CD4-positive, alpha-beta T cell (primary cell): ENCODE results near the gene DNAH9. TPM values are rescaled to one million over a fixed set of nuclear protein-coding genes. Genes with fewer than 3 reads are reported as not detected.

Source experiments
- ATAC-seq: fragments of 200-7000 bp; cut with Tn5 transposase; one replicate; pipeline ENCODE4 v1.10.0; 2022; ENCODE audit warnings: mild to moderate bottlenecking; ENCODE audit not compliant: poor library complexity
- CTCF ChIA-PET: fragments of 350-600 bp; sonication (Branson Sonifier 250); formaldehyde crosslinking; loops from one replicate; lab custom pipeline; 2021; ENCODE audit warnings: antibody characterized with exemption, inconsistent platforms; lab: Charles Lee
- POLR2A ChIA-PET: fragments of 350-600 bp; sonication (Branson Sonifier 250); formaldehyde crosslinking; loops from one replicate; lab custom pipeline; 2021; ENCODE audit warnings: antibody characterized with exemption, inconsistent platforms; lab: Charles Lee
- DNase-seq, 14 experiments: peaks; one replicate each; pipeline ENCODE4 v3.0.0-alpha.2; 2013 to 2020; ENCODE audit warnings: mixed read lengths in 2 of 14
- H3K27ac ChIP-seq, 2 donors: one replicate each; pipeline versions ENCODE4 v1.5.1 to v1.7.0; 2013; ENCODE audit warnings: low read length in 2 of 2, low read depth in 1 of 2, mild to moderate bottlenecking in 1 of 2
- H3K27me3 ChIP-seq, 2 experiments: 1 replicate in 1 of 2; 2 replicates in 1 of 2; pipeline versions ENCODE4 v1.6.1 to v1.7.0; 2013; ENCODE audit warnings: low read length in 2 of 2, control low read depth in 1 of 2, mild to moderate bottlenecking in 1 of 2, moderate library complexity in 1 of 2; ENCODE audit not compliant: insufficient read depth in 2 of 2, control insufficient read depth in 1 of 2
- H3K36me3 ChIP-seq: one replicate; pipeline ENCODE4 v1.6.1; 2013; ENCODE audit warnings: low read length, control low read depth; ENCODE audit not compliant: insufficient read depth
- H3K4me1 ChIP-seq: one replicate; pipeline ENCODE4 v1.6.1; 2013; ENCODE audit warnings: low read length, control low read depth; ENCODE audit not compliant: insufficient read depth
- H3K4me3 ChIP-seq: one replicate; pipeline ENCODE4 v1.5.1; 2013; ENCODE audit warnings: mild to moderate bottlenecking, low read length, moderate library complexity
- H3K9me3 ChIP-seq, 2 experiments: 1 replicate in 1 of 2; 2 replicates in 1 of 2; pipeline versions ENCODE4 v1.6.1 to v1.7.0; 2013; ENCODE audit warnings: low read length in 2 of 2, mild to moderate bottlenecking in 2 of 2, control low read depth in 1 of 2, moderate library complexity in 1 of 2; ENCODE audit not compliant: control insufficient read depth in 1 of 2, insufficient read depth in 1 of 2
- H3K27ac Mint-ChIP-seq: one replicate; pipeline ENCODE4 v1.8.0; 2020; ENCODE audit warnings: mixed read lengths
- H3K27me3 Mint-ChIP-seq: one replicate; pipeline ENCODE4 v1.8.0; 2021; ENCODE audit warnings: mixed read lengths
- H3K36me3 Mint-ChIP-seq: one replicate; pipeline ENCODE4 v1.8.0; 2021; ENCODE audit warnings: low read depth, mixed read lengths
- H3K4me1 Mint-ChIP-seq: one replicate; pipeline ENCODE4 v1.8.0; 2021; ENCODE audit warnings: low read depth, mixed read lengths
- H3K4me3 Mint-ChIP-seq: one replicate; pipeline ENCODE4 v1.8.0; 2020; ENCODE audit warnings: mild to moderate bottlenecking, mixed read lengths
- H3K9me3 Mint-ChIP-seq: one replicate; pipeline ENCODE4 v1.8.0; 2020; ENCODE audit warnings: mixed read lengths
- intact Hi-C, 2 experiments: fragments of 100-400 bp; cut with DNase I in 1 of 2; cut with micrococcal nuclease in 1 of 2; formaldehyde crosslinking; loops; one replicate each; pipeline versions ENCODE4 v1.15.1 to v1.9.0; 2023 to 2025; cut with DNase I, micrococcal nuclease
- total RNA-seq, 174 experiments: library from RNA in 2 of 174; stranded (reverse) in 2 of 174; gene quantifications; one replicate each; pipeline ENCODE4 v1.2.3 and lab custom pipeline; 2021 to 2026
- TF ChIP-seq, protein P1 (sequence below): fragments of 200-600 bp; IDR thresholded peaks from one replicate; pipeline ENCODE4 v1.8.0; 2022; ENCODE audit warnings: antibody characterized with exemption, mild to moderate bottlenecking

Gene DNAH9
- total RNA-seq, 2 experiments from 2014 or later: not detected

GRCh38 chr17:11779892-11780291, 181.6 kb downstream of the DNAH9 start:
- H3K9me3 ChIP-seq: peaks cover 0 to 4% of the 10 kb centered on the region in 2 experiments
- intact Hi-C loops: no loop called here
- TF ChIP-seq, protein P1, sequence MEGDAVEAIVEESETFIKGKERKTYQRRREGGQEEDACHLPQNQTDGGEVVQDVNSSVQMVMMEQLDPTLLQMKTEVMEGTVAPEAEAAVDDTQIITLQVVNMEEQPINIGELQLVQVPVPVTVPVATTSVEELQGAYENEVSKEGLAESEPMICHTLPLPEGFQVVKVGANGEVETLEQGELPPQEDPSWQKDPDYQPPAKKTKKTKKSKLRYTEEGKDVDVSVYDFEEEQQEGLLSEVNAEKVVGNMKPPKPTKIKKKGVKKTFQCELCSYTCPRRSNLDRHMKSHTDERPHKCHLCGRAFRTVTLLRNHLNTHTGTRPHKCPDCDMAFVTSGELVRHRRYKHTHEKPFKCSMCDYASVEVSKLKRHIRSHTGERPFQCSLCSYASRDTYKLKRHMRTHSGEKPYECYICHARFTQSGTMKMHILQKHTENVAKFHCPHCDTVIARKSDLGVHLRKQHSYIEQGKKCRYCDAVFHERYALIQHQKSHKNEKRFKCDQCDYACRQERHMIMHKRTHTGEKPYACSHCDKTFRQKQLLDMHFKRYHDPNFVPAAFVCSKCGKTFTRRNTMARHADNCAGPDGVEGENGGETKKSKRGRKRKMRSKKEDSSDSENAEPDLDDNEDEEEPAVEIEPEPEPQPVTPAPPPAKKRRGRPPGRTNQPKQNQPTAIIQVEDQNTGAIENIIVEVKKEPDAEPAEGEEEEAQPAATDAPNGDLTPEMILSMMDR: no peak
- no peak overlapping the region for H3K27ac ChIP-seq
- H3K4me1 Mint-ChIP-seq: no peaks in the 10 kb centered on the region
- no peaks in the 10 kb centered on the region for H3K27me3 Mint-ChIP-seq
- H3K36me3 ChIP-seq: no peaks in the 10 kb centered on the region
- H3K4me3 Mint-ChIP-seq: no peak overlapping the region
- ATAC-seq: no peak
- ChIA-PET CTCF (no interaction called here), POLR2A (no interaction called here)
- H3K9me3 Mint-ChIP-seq: peaks cover 4% of the 10 kb centered on the region
- DNase-seq: no peak
- no peaks in the 10 kb centered on the region for H3K36me3 Mint-ChIP-seq
- no peak overlapping the region for H3K4me3 ChIP-seq
- H3K27ac Mint-ChIP-seq: no peak overlapping the region
- H3K27me3 ChIP-seq: no peaks in the 10 kb centered on the region
- no peaks in the 10 kb centered on the region for H3K4me1 ChIP-seq

GRCh38 chr17:11780621-11781020, 182.4 kb downstream of the DNAH9 start:
- ATAC-seq (no peak), DNase-seq (no peak)
- TF ChIP-seq, protein P1: no peak
- ChIA-PET CTCF (no interaction called here), POLR2A (no interaction called here)
- Histone ChIP-seq H3K4me1 (no peaks in the 10 kb centered on the region), H3K27me3 (no peaks in the 10 kb centered on the region), H3K9me3 (peaks cover 0 to 4% of the 10 kb centered on the region in 2 experiments), H3K4me3 (no peak overlapping the region), H3K27ac (no peak overlapping the region), H3K36me3 (no peaks in the 10 kb centered on the region)
- Mint-ChIP-seq H3K27me3 (no peaks in the 10 kb centered on the region), H3K4me3 (no peak overlapping the region), H3K9me3 (peaks cover 4% of the 10 kb centered on the region), H3K27ac (no peak overlapping the region), H3K4me1 (no peaks in the 10 kb centered on the region), H3K36me3 (no peaks in the 10 kb centered on the region)
- intact Hi-C loops: no loop called here

DNA sequence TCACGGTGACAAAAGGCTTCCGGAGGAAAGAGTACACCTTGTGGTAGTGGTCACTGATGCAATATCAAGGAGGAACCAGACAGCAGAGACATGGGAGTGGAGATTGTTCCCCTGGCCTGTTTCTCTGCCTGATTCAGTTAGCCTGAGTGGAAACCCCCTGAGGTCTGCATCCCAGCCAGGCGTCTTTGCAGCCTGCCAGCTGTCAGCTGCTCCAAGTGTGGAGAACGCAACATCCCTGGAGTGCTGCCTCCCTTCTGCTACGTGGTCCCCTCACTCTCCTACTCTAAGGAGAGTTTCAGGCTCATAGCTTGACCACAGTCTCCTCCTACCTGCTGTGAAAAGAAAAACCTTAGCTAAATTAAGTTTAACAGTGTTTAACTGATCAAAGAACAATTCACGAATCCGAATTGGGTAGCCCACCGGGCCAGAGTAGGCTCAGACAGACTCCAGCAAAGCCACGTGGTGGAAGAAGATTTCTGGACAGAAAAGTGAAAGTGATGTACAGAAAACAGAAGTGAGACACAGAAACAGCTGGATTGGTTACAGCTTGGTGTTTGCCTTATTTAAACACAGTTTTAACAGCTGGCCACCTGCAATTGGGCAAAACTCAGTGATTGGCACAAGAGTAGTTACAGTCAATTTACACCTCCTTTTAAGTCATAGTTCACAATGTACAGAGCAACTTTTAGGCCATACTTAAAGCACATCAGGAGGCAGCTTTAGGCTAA, 188.6 kb downstream of the DNAH9 start:
- ChIA-PET POLR2A (no interaction called here), CTCF (no interaction called here)
- Histone ChIP-seq H3K9me3 (peaks cover 0 to 3% of the 10 kb centered on the region in 2 experiments), H3K27me3 (no peaks in the 10 kb centered on the region), H3K4me1 (no peaks in the 10 kb centered on the region), H3K27ac (no peak overlapping the region), H3K4me3 (no peak overlapping the region), H3K36me3 (no peaks in the 10 kb centered on the region)
- no peak for DNase-seq
- Mint-ChIP-seq H3K4me1 (no peaks in the 10 kb centered on the region), H3K36me3 (no peaks in the 10 kb centered on the region), H3K27me3 (no peaks in the 10 kb centered on the region), H3K9me3 (peaks cover 4% of the 10 kb centered on the region), H3K27ac (no peak overlapping the region), H3K4me3 (no peak overlapping the region)
- no peak for ATAC-seq
- intact Hi-C loops: no loop called here
- TF ChIP-seq, protein P1: no peak
